ENCODE measurements around the gene PRM3.
"Not testable (repeated sequence)": the region's sequence is repeated elsewhere in the genome, so short reads cannot be mapped to it uniquely, and the experiment has no call there.

Gene PRM3

DNA sequence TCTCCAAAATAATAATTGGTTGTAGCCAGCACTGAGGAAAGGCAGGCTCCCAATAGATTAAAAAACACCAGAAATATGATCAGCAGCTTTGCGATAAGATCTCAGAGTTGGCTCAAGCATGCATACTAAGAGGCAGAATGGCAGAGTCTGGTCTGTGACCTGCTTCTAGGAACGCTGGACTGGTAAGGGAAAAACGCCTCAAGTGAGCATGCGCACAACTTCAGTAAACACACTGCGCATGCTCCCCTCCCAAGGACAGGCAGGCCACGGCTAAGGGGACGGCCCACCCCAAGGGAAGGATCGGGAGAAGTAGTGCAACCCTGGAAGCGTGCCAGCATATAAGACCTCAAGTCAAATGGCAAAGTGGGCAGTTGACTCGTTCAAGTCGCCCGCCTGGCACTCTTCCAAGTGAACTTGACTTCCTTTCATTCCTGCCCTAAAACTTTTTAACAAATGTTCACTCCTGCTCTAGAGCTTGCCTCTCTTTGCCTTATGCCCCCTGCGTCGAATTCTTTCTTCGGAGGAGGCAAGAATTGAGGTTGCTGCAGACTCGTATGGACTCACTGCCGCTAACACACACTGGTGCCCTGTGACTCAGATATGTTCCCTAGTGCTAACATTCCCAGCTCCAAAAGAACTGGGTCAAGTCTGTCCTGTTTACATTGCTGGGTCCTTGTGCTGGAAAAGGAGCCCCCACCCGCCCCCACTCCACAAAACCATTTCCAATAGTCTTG, 30.1 kb upstream of the PRM3 start:
- no peak for DNase-seq

DNA sequence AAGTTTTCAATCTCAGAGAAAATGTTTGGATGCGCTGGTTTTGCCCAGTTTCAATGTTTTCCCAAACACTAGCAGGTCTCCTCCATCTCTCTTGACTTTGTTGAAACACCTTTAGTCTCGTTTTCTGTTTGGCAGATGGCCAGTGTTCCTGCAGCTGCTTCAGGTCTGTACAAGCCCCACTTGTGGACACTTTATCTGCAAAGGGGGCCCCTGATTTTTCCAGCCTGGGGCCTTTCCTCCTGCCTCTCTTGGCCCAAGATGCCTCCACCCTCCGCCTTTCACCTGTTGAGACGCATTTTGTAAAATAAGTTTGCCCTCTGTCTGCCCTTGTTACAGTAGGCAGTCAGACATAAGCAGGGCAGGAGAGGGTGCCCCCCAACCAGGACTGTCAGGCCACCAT, 29.5 kb upstream of the PRM3 start:
- no peak for DNase-seq

DNA sequence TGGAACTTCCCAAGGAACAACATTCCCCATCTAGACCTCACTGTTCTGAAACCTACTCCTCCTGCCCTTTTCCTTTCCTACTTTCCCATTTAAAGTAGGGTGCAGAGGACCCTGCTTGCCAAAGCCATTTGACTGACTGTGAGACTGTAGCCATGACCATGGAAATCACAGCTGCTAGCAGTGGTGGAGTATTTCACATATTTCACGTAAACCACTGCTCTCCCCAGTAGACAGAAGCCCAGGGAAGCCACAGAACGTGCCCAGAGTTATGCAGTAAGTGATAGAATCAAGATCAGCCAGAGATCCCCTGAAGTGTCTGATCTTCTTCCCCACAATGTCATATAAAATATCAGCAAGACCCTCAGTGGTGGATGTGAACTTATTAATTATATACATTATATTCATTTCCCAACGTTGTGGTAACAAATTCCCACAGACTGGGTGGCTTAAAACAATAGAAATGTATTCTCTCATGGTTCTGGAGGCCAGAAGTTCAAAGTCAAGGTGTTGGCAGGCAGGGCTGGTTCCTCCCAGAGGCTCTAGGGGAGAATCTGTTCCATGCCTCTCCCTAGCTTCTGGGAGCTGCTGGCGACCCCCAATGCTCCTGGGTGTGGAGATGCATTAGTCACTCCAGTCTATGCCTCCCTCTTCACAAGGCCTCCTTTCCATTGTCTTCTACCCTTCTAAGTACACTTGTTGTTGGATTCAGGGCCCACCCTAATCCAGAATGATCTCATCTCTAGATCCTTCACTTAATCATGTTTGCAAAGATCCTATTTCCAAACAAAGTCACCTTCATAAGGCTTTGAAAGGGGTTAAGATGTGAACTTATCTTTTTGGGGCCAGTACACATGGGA, 28.4 kb upstream of the PRM3 start:
- DNase-seq = no peak

DNA sequence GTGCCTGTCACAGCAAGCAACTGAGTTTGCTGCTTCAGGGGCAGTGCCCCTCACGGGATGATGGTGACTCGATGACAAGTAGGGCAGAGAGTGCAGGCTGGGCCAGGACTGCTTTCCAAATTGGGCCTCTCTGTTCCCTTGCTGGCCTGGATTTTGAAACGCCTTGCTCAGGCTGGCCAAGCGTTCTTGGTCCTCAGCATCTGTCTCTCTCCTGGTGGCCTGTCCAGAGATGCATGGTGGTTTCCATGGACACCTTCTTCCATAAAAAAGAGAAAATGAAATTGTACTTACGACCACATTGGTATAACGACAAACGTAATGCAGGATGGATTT, 27.1 kb upstream of the PRM3 start:
- DNase-seq = no peak

DNA sequence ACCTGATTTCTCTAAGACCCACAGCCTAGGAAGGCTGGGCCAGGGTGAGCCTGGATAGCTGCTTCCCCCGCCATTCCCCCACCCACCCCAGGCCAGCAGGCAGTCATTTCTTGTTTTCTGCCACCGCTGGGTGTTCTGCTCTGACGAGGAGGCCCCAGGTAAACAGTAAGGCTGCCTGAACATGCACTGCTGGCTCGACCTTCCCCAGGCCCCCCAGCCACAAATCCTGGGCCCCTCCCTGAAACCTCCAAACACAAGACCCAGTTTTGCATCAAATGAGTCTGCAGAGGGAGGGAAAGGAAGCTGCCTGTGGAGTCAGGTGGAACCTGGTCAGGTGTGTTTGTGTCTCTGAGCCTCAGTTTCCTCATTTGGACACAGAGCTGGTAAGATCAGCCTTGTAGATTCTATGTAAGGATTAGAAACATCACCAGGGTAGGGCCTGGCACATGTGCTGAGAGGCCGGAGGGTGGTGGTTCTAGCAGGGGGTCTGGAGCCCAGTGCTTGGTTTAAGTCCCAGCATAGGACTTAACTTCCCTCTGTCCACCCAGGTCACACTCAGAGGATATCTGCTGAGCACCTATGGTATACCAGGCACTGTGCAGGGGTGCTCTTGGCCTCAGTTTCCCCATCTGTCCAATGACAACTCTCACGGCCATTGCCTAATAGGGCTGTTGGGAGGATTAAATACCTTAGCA, 26.6 kb upstream of the PRM3 start:
- no peak for DNase-seq

DNA sequence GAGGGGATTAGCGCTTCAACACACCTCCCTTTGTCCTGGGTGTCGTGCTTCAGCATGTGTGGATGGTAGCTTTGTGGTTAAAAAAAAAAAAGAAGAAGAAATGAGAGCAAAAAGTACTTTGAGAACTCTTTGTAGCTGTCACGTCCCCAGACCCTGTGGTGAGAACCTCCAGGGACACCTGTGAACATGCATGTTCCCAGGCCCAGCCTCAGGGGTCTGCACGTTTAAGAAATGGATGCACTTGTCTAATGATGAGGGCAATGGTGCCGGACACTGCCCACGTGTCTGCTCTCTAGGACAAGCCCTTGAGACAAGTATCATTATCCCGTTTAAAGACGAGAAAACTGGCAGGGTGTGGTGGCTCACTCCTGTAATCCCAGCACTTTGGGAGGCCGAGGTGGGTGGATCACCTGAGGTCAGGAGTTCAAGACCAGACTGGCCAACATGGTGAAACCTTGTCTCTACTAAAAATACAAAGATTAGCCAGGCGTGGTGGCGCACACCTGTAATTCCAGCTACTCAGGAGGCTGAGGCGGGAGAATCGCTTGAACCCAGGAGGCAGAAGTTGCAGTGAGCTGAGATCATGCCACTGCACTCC, 25.6 kb upstream of the PRM3 start:
- not testable (repeated sequence) for DNase-seq

DNA sequence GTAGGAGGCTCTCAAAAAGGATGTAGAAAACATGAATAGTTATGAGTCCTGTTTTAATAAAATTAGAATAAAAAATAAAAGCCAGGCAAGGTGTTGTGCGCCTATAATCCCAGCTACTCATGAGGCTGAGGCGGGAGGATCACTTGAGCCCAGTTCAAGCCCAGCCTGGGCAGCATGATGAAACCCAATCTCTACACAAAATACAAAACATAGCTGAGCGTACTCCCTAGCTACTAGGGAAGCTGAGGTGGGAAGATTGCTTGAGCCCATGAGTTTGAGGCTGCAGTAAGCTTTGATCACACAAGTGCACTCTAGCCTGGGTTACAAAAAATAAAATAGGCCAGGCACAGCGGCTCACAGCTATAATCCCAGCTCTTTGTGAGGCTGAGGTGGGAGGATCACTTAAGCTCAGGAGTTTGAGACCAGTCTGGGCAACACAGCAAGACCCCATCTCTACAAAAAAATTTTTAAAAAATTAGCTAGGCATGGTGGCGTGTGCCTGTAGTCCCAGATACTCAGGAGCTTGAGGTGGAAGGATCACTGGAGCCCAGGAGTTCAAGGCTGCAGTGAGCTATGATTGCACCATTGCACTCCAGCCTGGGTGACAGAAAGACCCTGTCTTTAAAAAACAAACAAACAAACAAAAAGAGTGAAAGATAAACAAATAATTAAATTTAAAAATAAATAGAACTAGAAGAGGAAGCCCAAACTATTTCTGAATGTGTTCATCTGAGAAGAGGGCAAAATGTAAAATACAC, 24.9 kb upstream of the PRM3 start:
- no peak for DNase-seq

DNA sequence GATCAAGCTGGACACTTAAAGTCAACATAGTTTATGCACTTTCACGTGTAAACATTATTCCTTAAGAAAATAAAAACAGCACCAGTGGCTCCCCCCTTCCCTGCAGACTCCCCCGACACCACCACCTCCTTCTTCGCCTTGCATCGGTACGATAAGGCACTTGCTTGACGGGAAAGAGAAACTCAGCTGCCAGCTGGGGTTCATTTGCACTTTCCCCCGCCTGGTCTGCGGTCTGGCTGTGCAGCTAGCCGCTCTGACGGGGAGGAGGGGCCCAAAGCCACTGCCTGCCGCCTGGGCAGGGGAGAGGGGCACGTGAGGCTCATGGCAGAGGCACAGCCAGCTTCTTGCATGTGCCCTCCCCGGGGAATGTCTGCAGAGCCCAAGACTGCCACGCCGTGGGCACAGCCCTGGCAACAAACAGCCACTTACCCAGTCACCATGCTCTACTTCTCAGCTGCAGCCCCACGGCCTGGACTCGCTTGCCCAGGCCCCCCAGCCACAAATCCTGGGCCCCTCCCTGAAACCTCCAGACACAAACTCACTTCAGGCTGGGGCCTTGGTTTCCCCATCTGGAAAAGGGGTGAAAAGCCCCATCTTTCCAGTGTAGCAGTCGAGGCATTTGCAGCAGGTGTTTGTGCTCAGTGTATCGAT, 24.2 kb upstream of the PRM3 start:
- DNase-seq = peak; percentile 78

DNA sequence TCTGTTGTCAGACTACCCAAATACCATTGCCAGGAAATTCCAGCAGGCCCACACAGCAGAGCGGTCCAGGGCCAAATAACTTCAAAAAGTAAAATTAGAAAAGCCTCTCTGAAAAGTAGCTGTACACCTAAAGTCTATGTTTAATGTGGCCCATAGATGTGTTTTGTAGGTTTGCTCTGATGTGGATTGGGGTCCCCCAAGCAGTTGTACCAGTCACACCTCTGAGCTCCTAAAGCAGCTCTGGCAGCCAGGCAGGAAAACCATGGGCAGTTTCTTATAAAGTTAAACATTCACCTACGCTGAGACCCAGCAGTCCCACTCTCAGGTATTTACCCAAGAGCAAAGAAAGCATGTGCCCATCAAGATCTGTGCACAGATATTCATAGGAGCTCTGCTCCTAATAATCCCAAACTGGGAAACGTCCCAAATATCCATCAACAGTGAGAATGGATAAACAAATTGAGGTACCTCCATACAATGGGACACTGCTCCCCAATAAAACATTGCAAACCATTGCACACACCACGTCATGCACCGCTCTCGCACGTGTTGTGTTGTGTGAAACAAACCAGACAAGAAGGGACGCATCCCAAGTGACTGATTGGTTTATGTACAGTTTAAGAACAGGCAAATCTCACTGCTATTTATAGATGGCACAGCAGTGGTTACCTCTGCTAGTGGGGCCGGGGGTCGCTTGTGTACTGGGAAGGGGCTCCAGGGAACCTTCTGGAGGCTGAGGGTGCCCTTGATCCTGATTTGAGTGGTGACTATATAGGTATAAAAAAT, 23.5 kb upstream of the PRM3 start:
- DNase-seq = no peak

DNA sequence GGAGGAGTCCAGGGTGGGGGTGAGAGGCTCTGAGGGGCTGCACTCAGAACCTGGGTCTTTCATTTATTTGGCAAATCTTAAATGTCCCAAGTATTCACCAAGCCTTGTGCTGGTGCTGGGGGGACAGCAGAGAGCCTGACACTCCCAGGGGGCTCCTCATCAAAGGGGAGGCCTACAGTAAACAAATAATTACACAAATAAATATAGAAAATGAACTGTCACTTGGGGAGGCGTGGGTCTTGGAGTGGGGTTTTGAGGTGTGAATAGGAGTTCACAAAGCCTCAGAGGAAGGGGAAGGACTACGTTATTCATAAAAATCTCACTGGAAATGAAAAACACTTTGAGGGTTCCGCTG, 22.9 kb upstream of the PRM3 start:
- DNase-seq = no peak

DNA sequence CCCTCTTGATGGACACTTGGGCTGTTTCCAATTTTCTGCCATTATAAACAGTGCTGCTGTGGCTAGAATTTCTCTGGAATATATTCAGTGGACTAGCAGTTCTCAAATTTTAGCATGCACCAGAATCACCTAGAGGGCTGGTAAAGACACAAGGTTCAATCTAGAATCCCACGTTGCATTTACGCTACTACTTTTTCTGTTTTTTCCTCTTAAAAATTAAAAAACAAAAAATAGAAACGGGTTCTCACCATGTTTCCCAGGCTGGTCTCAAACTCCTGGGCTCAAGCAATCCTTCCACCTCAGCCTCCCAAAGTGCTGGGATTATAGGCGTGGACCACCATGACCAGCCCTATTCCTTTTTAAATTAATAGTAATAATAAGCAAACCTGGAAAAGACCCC, 22.2 kb upstream of the PRM3 start:
- DNase-seq = no peak

DNA sequence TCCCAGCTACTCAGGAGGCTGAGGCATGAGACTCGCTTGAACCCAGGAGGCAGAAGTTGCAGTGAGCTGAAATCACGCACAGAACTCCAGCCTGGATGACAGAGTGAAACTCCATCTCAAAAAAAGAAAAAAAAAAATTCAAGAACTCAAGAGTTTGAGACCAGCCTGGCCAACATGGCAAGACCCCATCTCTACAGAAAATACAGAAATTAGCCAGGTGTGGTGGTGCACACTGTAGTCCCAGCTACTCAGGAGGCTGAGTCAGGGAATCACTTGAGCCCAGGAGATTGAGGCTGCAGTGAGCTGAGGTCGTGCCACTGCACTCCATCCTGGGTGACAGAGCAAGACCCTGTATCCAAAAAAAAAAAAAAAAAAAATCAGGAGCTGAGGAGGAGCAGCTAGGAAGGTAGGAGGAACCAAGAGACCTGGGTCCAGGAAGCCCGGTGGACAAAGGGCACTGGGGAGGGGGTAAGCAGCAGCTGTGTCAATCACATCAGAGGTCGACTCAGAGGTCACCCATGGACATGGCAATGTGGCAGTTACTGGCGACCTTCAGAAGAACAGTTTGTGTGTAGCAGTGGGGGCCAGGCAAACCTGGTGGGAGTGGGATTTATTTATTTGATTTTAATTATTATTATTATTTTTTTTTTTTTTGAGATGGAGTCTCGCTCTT, 18.8 kb upstream of the PRM3 start:
- no peak for DNase-seq

DNA sequence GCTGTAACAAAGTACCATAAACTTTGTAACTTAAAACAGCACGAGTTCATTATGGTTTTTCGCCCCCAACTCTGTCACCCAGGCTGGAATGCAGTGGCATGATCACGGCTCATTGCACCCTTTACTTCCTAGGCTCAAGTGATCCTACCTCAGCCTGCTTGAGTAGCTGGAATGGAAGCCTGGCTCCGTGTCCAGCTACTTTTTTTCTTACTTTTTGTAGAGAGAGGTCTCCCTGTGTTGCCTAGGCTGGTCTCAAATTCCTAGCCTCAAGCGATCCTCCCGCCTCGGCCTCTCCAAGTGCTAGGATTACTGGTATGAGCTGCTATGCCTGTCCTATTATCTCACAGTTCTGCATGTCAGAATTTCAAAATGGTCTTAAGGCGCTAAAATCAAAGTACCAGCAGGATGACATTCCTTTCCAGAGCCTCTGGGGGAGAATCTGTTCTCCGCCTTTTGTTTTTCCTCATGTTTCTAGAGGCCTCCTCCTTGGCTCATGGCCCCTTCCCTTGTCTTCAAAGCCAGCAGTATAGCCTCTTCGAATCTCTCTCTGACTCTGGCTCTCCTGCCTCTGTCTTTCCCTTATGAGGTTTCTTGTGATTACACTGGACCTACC, 17.8 kb upstream of the PRM3 start:
- no peak for DNase-seq

DNA sequence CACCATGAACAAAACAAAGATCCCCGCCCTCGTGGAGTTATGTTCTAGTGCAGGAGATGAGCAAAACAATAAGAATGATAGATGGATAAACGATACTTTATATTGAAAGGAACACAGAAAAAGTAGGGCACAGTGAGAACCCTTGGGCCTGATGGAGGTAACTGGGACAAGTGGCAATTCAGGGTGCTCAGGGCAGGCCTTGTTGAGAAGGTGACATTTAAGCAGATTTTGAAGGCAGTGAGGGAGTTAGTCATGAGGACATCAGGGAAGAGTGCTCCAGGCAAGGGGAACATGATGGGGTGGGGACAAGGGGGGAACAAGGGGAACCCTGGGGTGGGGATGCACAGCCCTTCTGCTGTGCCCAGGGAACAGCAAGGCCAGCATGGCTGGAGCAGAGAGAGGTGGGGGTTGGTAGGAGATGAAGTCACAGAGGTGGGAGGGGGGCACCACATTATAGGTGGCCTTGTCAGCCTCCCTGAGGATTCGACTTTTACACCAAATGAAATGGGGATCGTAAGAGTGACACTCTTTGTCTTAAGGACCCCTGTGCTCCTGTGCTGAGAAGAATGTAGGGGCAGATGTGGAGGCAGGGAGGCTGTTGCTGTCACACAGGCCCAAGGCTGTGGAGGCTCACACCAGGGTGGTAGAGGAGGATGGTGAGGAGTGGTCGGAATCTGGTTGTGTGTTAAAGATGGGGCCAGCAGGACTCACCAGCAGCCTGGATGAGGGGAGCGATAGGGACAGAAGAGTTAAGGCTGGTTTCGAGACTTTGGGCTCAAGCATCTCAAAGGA, 16.9 kb upstream of the PRM3 start:
- DNase-seq = no peak

DNA sequence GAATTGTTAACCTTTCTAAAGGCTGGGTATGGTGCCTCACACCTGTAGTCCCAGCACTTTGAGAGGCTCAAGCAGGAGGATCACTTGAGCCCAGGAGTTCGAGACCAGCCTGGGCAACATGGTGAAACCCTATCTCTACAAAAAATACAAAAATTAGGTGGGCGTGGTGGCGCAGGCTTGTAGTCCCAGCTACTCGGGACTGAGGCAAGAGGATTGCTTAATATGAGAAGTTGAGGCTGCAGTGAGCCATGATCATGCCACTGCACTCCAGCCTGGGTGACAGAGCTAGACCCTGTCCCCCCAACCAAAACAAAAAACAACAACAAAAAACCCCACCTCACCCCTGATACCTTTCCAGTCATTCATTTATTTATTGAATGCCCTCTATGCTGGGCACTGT, 16.3 kb upstream of the PRM3 start:
- DNase-seq = not testable (repeated sequence)

DNA sequence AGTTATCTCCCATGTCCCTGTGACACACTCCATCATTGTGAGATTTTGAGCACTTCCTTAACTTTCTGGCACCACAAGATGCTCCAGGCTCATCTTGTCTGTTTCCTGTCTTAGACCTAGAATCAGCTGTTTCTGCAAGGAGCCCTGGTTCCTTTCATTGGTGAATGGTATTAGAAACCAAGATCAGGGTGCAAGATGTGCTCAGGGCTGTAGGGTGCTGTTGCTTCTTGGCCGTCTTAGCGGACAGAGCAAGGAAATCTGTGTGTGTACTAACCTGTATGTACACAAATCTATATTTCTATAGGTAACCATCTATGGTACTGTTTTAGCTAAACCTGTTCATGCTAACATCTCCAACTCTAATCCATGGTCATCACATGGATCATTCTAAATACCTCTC, 15.8 kb upstream of the PRM3 start:
- no peak for DNase-seq

DNA sequence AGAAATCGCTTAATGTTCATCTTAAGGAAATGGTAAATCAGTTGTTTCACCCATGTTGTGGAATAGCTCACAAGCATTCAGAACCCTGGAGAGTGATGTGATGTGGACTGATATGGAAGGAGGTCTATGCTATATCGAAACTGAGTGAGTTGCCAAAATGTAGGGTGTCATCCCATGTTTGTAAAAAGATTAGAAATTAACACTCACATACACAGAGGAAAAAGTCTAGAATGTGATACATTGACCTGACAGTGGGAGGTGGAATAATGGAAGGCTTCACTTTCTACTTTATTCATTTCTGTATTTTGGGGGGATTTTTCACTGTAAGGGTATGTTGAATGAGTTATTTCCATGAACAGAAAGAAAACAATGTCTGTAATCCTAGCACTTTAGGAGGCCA, 12.4 kb upstream of the PRM3 start:
- no peak for DNase-seq

DNA sequence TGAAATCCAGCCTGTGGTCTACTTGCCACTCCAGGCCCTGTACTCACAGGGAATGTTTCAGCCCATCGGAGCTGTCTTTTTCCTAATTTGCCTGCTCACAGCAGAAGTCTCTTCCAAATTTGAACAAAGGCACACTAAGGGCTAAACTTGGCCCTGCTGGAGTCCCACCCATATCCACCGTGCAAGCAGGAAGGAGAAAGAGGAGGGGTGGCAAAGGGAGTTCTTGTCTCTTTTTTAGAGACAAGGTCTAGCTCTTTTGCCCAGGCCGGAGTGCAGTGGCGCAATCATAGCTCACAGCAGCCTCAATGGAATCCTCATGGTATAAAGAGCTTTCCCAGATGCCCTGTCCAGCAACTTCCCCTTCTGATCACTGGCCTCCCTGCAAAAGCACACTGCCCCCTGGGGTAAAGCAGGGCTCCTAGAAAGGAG, 10.4 kb upstream of the PRM3 start:
- no peak for DNase-seq
